GM18870 (cell line): ENCODE results near the gene TOMM22.
"Not testable (repeated sequence)": the region's sequence is repeated elsewhere in the genome, so short reads cannot be mapped to it uniquely, and the experiment has no call there.

Experiments used
- ATAC-seq: cut with Tn5 transposase; IDR thresholded peaks from one replicate; pipeline ENCODE4 v1.9.1; 2021; ENCODE audit warnings: moderate library complexity; ENCODE audit not compliant: unreplicated experiment

The TOMM22 gene

DNA sequence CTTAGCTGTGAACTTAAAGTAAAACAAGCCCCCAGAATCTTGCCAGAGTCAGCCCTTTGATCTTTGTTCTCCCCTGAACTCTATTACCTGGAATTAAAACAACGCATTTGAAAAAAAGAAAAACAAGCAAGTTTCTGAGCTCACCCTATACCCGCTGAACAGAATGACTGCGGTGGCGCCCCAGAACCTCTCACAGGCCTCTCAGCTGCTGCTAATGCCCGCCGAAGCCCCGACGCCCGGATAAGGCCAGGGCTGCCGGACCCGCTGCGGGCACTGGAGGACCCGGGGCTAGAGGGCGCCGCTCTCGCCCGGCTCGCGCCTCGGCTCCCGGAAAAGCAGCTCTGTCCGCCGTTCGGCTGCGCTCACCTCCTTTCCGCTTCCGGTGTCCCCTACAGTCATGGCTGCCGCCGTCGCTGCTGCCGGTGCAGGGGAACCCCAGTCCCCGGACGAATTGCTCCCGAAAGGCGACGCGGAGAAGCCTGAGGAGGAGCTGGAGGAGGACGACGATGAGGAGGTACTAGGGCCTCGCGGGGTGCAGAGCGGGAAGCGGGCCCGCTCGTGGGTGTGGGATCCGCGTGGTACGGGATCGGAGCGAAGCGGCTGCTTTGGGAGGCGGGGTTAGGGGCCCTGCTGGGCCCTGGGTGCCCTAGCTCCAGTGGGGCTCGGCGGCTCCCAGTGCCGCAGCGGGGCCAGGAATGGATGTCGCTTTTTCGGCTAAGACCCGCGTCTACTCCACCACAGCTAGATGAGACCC is at the start of gene TOMM22:
TSS of gene TOMM22 (plus strand) at position 376 of the 754 bp plus-strand sequence. CDS start at position 398, 22 bp downstream.
- ATAC-seq = peak; percentile 79

DNA sequence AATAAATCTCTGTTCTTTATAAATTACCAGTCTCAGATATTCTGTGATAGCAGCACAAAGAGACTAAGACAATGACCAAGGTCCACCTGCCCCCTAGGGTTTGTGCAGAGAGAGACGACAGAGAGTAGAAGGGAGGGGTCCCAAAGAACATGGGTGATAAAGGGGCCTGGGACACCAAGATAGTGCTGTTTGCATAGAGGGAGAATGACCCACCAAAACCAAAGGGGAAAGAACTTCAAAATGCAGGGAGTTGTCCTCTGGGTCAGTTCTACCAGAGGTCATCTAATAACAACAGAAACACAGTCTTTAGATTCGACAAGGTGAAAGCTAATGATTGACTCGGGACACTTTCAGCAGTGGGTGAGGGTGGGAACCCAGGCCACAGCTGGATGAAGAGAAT is 49.2 kb upstream of the TOMM22 start:
- no peak for ATAC-seq

DNA sequence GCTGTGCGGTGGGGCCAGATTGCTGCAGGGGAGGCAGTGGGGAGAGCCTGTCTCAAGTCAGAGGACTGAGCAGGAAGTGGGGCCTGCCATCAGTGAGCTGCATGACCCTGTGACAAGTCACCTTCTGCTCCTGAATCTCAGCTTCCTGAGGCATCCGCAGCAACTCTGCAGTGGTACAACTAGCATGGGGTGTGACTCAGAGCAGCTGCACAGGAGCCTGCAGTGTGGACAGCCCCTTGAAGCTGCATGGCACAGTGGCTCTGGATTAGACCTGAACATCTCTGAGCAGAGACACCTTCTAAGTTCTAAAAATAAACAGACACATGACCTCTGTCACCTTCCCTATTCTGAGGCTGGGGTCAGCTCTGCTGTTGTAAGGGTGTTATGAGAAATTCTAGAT is 43.5 kb upstream of the TOMM22 start:
- ATAC-seq = no peak

DNA sequence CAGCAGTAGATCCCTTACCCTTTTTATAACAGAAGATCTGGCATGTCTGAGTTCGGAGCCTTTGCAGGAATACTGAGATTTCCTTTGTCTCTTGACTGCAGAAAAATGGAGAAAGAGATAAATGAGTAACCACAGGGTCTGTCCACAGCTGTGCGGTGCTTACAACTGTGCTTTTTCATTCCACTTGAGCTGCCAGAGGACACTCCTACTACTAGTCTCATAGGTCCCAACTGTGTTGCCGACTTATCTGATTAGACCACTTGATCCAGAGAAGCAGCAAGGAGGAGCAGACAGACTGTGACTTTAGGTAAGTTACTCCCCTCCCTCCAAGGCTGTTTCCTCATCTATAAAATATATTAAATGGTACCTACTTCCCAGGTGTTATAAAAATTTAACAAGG is 43.0 kb upstream of the TOMM22 start:
- no peak for ATAC-seq

DNA sequence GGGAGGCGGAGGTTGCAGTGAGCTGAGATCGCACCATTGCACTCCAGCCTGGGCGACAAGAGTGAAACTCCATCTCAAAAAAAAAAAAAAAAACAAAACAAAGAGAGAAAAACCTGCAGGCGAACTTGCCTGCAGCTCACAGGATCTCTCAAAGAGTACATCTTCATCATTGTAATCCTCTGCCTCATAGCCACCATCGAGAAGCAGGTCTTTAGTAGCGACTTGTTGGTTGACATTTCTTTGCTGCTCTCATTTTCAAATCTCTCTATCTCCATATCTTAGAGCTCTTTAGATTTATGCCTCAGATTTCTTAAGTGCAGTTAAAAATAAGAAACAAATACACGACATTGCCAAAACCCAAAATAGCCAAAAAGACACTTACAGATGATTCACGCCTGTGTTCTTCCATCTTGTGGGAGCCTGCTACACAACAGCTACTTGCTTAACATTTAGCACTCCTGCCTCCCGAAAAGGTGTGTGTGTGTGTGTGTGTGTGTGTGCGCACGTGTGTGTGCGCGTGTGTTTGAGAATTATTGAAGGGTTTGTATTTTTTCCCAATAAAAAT is 40.2 kb upstream of the TOMM22 start:
- ATAC-seq = no peak

DNA sequence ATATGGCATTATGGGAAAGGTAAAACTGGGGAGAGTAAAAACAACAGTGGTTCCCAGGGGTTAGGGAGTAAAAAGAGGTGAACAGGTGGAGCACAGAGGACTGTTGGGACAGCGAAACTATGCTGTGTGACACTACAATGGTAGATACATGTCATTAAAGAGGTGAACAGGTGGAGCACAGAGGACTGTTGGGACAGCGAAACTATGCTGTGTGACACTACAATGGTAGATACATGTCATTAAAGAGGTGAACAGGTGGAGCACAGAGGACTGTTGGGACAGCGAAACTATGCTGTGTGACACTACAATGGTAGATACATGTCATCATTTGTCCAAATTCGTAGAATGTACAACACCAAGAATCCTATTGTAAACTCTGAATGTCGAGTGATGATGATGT is 37.5 kb upstream of the TOMM22 start:
- ATAC-seq = not testable (repeated sequence)

DNA sequence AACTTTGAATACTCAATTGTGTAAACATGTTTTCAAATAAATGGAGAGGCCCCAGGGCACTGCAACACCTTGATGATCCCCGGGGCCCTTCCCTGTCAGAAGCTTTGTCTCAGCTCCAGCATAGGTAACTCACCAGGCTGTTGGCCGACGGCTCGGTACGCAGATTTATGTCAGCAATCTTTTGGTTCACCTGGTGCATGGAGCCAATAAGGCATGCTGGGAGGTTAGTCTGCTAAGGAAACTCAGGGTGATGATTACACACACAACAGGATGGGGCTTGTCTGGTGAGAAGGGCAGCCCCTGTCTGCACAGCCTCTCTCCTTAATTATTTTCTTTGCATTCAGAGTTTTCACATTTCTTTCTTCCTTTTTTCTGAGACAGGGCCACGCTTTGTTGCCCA is 36.3 kb upstream of the TOMM22 start:
- no peak for ATAC-seq

DNA sequence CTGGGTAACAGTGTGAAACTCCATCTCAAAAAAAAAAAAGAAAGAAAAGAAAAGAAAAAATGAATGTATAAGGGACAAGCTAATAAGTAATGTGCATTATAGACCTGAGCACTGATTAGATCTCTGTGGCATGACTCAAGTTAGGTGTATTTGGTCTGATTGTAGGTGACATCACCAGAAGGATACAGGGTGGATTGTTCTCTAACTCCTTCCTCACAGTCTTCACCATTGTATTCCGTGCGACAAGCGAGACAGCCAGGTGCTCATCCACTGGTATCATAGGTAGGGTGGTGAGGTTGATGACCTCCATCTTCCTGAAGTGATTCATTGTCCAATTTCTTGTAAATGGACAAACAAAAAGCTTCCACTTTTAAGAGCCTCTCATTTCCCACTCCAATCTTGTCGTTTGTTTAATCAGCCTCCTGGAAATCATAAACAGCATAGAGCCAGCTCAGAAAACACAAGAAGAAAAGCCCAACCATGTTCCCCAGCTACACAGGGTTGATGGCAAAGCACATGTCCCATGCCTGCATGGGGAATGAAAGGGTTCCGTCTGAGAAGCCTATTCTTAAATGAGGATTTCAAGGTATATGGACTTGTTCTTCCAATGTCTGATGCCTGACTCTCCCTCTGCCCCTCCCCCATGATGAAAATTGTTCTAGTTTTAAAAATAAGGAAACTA is 31.8 kb upstream of the TOMM22 start:
- ATAC-seq = no peak

DNA sequence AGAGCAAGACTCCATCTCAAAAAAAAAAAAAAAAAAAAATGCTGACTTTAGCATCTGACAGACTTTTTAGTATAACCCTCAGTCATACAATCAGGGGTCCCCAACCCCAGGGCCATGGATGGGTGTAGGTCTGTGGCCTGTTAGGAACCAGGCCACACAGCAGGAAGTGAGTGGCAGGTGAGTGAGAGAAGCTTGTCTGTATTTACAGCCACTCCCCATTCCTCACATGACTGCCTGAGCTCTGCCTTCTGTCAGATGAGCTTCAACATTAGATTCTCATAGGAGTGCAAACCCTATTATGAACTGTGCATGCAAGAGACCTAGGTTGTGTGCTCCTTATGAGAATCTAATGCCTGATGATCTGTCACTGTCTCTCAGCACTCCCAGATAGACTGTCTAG is 28.9 kb upstream of the TOMM22 start:
- no peak for ATAC-seq

DNA sequence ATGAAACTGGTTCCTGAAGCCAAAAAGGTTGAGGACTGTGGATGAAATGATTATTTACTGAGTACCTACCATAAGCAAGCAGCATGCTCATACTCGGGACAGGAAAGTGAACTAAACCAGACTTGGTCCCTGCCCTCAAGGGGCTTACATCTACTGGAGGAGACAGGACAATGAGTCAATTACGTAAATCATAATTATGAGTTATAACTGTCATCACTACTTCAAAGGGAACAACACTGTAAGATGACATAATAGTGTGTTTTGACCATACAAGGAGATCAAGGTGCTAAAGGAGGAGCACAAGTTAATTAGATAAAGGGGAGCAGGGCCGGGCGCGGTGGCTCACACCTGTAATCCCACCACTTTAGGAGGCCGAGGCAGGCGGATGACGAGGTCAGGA is 28.0 kb upstream of the TOMM22 start:
- no peak for ATAC-seq

DNA sequence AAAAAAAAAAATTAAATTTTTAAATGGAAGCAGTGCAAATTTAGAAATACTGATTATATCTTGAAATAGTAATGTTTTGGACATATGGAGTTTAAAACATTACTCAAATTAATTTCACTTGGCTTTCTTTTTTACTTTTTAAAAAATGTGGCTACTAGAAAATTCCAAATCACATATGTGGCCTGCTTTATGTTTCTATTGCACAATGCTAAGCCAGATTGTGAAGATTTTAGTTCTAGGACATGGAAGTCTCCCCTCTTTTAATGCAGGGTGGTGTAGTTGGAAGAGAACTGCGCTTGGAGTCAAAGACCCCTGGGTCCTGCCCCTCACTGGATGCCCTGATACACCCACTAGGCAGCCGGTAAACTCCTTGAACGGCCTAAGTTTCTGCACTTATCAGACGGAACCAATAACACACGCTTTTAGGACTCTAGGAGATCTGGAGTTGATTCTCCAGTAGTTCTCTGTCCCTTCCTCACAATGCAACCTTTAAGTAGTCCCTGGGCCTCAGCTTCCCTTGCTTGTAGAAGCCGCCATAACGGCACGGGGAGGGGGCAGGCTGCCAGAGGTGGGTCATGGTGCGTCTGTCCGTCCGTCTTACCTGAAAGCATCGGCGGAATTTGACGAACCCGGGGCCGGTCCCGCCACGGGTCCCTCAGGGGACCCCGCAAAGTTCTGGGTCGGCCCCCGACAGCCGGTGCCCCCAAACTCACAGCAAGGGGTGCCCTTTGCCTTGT is 26.1 kb upstream of the TOMM22 start:
- no peak for ATAC-seq

DNA sequence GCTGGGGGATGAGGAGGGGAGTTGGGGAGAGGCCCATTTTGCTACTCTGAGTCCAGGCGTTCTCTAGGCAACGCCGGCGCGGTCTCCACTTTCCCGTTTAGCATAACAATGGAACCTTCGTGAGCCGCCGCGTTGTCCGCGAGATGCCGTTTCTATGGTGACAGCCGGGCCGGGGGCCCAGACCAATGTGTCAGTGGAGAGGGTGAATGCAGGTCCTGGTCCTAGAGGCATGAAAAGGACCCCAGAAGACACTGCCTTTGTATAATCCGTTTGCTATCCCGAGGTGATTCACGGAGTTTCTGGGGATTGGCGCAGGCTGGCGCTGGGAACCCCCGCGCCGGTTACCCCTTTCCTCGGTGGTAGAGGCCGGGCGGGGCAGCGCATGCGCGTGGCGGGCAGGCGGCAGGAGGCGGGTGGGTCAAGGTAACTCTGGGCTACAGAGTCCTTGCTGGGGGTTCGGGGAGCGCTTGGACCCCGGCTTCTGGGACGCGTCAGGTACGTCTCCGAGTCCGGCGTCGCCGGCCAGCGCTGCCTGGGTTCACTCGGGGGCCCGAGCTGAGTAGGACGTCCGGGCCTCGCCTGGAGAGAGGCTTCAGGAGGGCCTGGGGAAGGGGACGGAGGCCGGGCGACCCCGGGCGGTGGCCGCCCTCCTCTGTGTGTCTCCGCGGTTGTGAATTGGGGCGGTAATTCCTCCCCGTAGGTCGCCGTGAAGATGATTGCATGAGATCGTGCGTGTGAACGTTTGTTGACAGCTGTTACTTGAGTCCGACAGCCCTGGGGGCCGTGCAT is 25.3 kb upstream of the TOMM22 start, which contains the start of the genes CBY1 and FAM227A:
TSS of gene CBY1 (plus strand) at position 383 of the 789 bp plus-strand sequence. CDS start 11,417 bp downstream, outside the sequence.
TSS of gene FAM227A (minus strand) at position 137 of the 789 bp plus-strand sequence. CDS start 6,224 bp downstream, outside the sequence.
- peak; percentile 48 for ATAC-seq

DNA sequence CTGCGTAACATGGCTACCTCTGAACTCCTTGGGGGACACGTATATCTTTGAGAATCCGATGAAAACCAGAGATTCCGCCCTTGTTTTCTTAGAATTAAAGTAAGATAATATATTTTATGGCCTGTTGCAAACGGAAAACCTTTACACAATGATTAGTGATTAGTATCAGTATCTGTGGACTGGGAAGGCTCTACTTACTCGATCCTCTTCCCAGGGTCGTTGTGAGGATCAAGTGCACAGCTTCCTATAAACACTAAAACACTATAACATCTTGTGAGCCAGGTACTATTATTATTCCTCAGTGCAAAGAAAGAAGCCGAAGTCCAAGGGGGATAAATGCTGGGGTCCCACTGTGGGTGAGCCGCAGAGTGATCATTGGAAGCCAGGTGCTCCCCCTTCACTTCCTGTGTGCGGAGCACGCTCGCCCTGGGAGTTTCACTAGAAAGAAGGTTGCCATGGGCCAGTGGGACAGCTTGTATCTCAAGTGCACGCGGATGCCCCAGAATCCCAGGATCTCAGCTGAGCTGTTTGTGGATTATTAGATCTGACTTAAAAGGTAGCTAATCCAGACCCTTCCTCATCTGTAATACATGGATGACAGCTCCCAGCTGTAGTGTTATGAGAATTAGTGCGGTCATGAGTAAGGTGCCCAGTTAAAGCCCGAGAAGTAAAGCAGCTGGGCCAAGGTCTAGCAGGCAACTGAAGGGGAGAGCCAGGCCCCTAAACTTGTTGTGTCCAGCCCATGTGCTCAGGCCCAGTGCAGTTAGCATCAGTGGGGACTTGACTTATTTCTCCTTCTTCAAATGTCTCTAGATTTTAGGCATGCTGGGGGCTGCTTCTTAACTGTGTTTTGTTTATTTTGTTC is 24.5 kb upstream of the TOMM22 start:
- peak; percentile 27 for ATAC-seq

DNA sequence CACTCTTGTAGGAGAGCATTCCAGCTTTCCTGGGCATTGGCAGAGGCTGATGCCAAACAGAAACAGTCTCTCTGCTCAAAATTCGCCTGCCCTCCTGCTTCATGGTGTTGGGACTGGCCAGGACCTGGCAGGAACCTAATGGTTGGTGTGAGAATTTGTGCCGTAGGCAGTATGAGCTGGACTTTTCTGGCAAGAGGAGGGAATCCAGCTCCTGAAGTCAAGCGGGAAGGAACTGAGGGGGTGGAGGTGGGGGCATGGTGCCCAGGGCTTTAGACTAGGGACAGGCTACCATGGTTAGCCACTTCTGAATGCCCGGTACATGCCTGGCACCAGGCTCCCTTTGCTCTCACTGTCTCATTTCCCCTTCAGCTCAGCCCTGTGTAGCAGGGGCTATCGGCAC is 6.9 kb upstream of the TOMM22 start:
- ATAC-seq = no peak

DNA sequence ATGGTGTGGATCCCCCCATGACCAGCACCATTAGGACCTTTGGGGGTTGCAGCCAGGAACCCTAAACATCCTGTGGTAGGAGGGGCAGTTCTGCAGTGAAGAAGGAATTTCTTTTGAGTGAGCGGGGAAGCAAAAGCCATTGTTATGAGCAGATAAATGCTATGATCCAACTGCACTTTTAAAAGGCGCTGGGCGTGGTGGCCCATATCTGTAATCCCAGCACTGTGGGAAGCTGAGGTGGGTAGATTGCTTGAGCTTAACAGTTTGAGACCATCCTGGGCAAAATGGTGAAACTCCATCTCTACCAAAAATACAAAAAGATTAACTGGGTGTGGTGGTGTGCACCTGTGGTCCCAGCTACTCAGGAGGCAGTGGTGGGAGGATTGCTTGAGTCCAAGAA is 5.9 kb upstream of the TOMM22 start:
- ATAC-seq = no peak

DNA sequence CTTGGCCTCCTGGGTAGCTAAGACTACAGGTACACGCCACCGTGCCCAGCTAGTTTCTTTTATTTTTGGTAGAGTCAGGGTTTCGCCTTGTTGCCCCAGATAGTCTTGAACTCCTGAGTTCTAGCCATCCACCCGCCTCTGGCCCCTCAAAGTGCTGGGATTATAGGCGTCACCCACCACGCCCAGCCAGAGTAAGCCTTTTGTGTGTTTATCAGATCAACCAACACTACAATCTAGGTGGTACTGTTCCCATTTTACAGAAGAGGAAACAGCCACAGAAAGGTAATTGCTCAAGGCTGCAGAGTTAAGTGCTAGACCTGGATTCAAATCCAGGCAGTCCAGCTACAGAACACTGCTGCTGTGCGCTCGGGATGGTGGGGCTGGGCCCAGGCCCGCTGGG is 3.1 kb downstream of the TOMM22 start:
- ATAC-seq = no peak

DNA sequence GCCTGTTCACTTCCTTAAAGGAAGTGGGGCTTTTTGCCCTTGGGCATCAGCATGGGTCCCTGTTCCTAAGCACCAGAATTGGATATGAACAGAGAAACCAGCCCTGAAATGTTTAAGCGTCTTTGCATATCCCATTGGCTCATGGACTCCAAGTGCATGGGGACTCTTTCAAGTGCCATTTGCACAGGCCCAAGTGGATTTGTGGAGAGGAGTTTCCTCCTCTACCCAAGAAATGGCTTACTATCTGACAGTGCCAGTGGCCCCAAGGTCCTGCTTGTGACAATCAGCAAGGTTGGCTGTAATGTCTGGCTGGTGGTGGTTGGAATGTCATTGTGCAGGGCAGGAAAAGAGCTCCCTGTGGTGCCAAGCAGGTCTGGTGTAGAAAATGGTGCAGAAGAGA is 4.0 kb downstream of the TOMM22 start:
- no peak for ATAC-seq

DNA sequence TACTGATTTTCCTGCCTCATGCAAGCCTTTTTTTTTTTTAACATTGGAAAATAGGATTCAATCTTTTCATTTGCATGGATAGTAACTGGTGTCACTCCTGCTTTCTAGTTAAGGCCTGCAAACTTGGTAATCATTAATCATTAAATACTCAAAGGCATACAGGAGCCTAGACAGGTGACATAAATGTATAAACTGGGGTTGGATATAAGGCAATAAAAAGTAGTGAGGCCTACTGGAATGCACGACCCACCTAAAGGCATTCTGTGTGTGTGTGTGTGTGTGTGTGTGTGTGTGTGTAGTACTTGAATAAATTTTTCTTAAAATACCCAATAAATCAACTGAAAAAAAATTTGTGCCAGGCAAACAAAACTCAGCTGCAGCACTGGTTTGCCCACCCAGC is 7.9 kb downstream of the TOMM22 start:
- no peak for ATAC-seq

DNA sequence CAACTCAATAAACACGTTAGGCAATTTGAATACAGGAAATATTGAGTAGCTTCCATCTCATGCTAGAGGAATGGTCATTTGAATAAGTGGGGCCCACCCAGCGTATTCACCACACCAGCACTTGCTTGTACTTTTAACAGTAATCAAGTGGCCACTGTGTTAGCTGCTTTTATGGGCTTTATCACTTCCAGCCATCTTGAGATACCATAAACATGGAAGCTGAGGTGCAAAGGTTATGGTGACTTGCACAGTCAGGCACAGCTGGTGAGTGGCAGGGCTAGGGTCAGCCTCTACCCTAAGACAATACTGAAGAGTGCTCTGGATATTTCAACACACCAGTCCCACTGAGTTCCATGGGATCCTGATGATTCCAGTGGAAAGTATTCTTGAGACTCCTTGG is 12.3 kb downstream of the TOMM22 start:
- no peak for ATAC-seq

DNA sequence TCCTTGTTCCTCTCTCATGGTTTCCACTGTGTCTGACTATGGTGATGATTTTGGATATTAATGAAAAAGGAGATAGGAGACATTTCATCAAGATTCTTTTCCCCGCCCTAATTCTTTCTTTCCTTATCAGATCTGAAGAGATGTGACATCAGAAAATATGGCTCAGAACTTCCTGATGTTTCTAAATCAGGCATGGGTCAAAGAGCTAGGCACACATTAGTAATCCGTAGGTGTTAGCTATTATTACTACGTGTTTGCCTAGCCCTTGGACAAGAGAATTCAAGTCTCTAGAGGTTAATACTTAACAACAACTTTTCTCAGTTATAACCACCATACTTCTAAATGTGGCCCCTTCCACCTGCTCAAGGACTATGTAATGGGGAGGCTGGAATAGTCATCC is 13.2 kb downstream of the TOMM22 start:
- ATAC-seq = no peak
